ENCODE results near the gene PRKAA1. TPM values are rescaled to one million over a fixed set of nuclear protein-coding genes. Genes with fewer than 3 reads are reported as not detected.

Gene PRKAA1
- 29.9 TPM for polyA plus RNA-seq (2013, experiment 1 of 4)
- polyA plus RNA-seq (2013, experiment 2 of 4), result 33.4 TPM
- polyA plus RNA-seq (2013, experiment 3 of 4), result 21.7 TPM
- polyA plus RNA-seq (2013, experiment 4 of 4), result 27.5 TPM

DNA sequence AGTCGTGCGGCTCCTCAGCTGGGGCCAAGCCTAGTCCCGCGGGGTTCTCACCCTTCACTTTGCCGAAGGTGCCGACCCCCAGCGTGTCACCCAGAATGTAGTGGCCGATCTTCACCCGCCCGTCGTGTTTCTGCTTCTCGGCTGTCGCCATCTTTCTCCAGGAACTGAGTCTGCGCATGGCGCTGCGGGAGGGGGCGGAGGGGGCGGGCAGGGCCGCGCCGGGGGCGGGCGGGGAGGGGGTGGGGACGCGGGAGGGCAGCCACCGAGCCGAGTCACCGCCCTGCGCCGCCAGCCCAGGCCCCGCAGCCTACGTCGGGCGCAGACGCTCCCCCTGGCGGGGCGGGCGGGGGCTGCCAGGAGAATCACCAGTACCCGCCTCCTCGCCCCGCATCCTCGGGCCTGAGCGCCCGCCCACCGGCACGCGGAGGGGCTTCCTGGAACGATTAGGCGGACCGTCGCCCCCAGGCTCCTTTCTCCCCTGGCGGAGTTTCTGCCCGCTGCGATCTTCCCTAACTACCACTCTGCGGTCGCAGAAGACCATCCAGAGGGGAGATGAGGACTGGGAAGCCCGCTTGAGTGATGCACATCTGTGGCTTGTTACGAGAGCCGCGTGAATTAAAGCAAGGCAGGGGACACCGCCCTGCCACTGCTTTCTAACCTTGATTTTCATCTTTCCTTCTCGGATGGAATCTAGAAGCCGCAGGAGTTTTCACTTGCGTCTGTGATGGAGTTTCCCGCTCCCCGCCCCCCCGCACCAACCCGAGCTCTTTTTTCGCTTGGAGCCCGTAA is at the start of gene PRKAA1:
Gene PRKAA1, minus strand, starts transcription at position 363 of the 789 bp plus-strand sequence. Its CDS starts 185 bp downstream, at position 178.
- no peaks in the 10 kb centered on the region for H3K36me3 ChIP-seq (ENCODE audit: control insufficient read depth, insufficient read depth, low read length)
- 0% methylated on average over 70 of the region's 70 CpGs for WGBS, 2 experiments
- H3K9me3 ChIP-seq (ENCODE audit: control insufficient read depth, low read length), result no peaks in the 10 kb centered on the region
- peak within 1 kb of the TSS; percentile 92 for H3K27ac ChIP-seq (ENCODE audit: insufficient read depth, low read depth, low read length, poor library complexity, severe bottlenecking)
- H3K4me1 ChIP-seq (ENCODE audit: control insufficient read depth, insufficient read depth, low read length), result peaks cover 10% of the 10 kb centered on the region
- H3K27me3 ChIP-seq (ENCODE audit: control insufficient read depth, insufficient read depth, low read length, poor library complexity, severe bottlenecking), result no peaks in the 10 kb centered on the region
- H3K4me3 ChIP-seq (ENCODE audit: insufficient read depth, low read depth, low read length), result peak within 1 kb of the TSS; percentile 78

GRCh38 chr5:40847525-40847924 is 49.4 kb upstream of the PRKAA1 start:
- H3K36me3 ChIP-seq (ENCODE audit: control insufficient read depth, insufficient read depth, low read length), result no peaks in the 10 kb centered on the region
- H3K4me1 ChIP-seq (ENCODE audit: control insufficient read depth, insufficient read depth, low read length), result no peaks in the 10 kb centered on the region
- no peaks in the 10 kb centered on the region for H3K27me3 ChIP-seq (ENCODE audit: control insufficient read depth, insufficient read depth, low read length, poor library complexity, severe bottlenecking)
- H3K27ac ChIP-seq (ENCODE audit: insufficient read depth, low read depth, low read length, poor library complexity, severe bottlenecking), result no peak overlapping the region
- 100% methylated on average over 1 of the region's 1 CpG; no CpG with 5 or more reads in 1 of the 2 experiments for WGBS, 2 experiments
- H3K9me3 ChIP-seq (ENCODE audit: control insufficient read depth, low read length), result no peaks in the 10 kb centered on the region
- no peak overlapping the region for H3K4me3 ChIP-seq (ENCODE audit: insufficient read depth, low read depth, low read length)

DNA sequence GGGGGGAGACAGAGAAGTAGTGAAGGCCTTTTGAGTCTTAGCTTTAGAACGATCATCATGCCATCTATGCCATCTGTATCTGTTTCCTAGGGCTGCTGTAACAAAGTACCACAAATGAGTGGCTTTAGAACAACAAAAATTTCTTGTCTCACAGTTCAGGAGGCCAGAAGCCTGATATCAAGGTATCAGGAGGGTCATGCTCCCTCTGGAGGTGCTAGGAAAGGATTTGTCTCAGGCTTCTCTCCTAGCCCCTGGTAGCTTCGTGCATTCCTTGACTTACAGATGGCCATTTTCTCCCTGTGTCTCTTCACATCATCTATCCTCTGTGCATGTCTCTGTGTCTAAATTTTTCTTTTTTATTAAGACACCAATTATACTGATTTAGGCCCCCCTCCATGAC is 48.2 kb upstream of the PRKAA1 start:
- Histone ChIP-seq H3K27ac (ENCODE audit: insufficient read depth, low read depth, low read length, poor library complexity, severe bottlenecking) (no peak overlapping the region), H3K36me3 (ENCODE audit: control insufficient read depth, insufficient read depth, low read length) (no peaks in the 10 kb centered on the region), H3K4me3 (ENCODE audit: insufficient read depth, low read depth, low read length) (no peak overlapping the region), H3K9me3 (ENCODE audit: control insufficient read depth, low read length) (no peaks in the 10 kb centered on the region), H3K4me1 (ENCODE audit: control insufficient read depth, insufficient read depth, low read length) (no peaks in the 10 kb centered on the region), H3K27me3 (ENCODE audit: control insufficient read depth, insufficient read depth, low read length, poor library complexity, severe bottlenecking) (no peaks in the 10 kb centered on the region)
- WGBS, 2 experiments, result 94 to 96% methylated on average over 2 of the region's 2 CpGs

DNA sequence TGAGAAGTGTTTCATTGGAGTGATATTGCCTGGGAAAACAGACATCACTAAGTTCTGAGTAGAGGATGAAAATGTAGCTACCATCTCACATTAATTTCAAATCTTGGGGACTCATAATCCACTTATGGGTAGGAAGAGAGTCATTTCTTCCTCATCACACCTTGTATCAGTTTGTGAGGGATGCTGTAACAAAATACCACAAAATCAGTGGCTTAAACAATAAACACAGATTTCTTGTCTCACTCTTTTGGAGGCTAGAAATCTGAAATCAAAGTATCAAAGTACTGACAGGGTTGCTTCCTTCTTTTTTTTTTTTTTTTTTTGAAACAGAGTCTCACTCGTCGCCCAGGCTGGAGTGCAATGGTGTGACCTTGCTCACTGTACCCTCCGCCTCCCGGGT is 46.4 kb upstream of the PRKAA1 start:
- no peak overlapping the region for H3K4me3 ChIP-seq (ENCODE audit: insufficient read depth, low read depth, low read length)
- H3K27me3 ChIP-seq (ENCODE audit: control insufficient read depth, insufficient read depth, low read length, poor library complexity, severe bottlenecking), result no peaks in the 10 kb centered on the region
- no peak overlapping the region for H3K27ac ChIP-seq (ENCODE audit: insufficient read depth, low read depth, low read length, poor library complexity, severe bottlenecking)
- no peaks in the 10 kb centered on the region for H3K36me3 ChIP-seq (ENCODE audit: control insufficient read depth, insufficient read depth, low read length)
- H3K4me1 ChIP-seq (ENCODE audit: control insufficient read depth, insufficient read depth, low read length), result no peaks in the 10 kb centered on the region
- WGBS, 2 experiments, result 90 to 94% methylated on average over 4 of the region's 4 CpGs
- H3K9me3 ChIP-seq (ENCODE audit: control insufficient read depth, low read length), result no peaks in the 10 kb centered on the region

DNA sequence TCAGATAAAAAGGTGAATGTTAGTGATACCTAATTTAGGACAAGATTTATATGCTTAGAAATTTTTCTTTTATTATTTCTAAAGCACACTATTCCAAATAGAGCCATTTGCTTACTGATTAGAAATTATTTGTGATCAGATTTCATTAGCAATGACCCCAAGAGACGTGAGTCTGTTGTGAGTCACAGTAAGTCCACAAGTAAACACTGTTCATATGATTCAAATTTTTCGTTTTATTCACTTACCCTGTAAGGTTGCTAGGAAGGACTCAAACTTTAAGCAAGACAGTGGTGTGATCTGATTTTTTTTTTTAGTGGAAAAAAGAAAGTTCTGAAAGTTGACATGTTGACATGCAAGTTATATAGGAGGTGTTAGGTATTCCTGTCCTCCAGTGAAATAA is 44.2 kb upstream of the PRKAA1 start:
- Histone ChIP-seq H3K4me3 (ENCODE audit: insufficient read depth, low read depth, low read length) (no peak overlapping the region), H3K4me1 (ENCODE audit: control insufficient read depth, insufficient read depth, low read length) (no peaks in the 10 kb centered on the region), H3K27me3 (ENCODE audit: control insufficient read depth, insufficient read depth, low read length, poor library complexity, severe bottlenecking) (no peaks in the 10 kb centered on the region), H3K27ac (ENCODE audit: insufficient read depth, low read depth, low read length, poor library complexity, severe bottlenecking) (no peak overlapping the region), H3K36me3 (ENCODE audit: control insufficient read depth, insufficient read depth, low read length) (no peaks in the 10 kb centered on the region), H3K9me3 (ENCODE audit: control insufficient read depth, low read length) (no peaks in the 10 kb centered on the region)
- WGBS, 2 experiments, result 88 to 97% methylated on average over 2 of the region's 2 CpGs

DNA sequence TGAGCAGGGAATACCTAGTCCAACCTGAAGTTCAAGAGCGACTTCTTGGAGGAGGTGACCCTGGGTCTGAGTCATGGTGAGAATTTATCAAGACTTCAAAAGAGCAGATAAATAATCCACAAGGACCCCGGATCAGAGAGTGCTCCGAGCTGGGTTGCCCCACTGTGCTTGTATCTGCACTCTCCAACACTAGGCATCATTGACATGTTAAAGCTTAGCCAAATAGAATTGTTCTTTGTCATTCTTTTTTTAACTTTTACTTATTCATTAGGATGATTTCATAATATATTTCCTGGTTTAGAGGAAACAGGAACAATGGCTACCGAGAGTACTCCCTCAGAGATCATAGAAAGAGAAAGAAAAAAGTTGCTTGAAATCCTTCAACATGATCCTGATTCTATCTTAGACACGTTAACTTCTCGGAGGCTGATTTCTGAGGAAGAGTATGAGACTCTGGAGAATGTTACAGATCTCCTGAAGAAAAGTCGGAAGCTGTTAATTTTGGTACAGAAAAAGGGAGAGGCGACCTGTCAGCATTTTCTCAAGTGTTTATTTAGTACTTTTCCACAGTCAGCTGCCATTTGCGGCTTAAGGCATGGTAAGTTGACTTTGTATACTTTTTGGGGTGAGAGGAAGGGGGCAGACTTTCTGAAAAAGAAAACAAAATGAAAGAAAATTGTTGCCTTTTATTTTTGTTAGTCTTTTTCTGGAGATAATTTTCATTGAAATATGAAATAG is 43.1 kb upstream of the PRKAA1 start, which contains the start of gene CARD6:
Gene CARD6, plus strand, starts transcription at position 300 of the 738 bp plus-strand sequence. Its CDS starts 16 bp downstream, at position 316.
- H3K36me3 ChIP-seq (ENCODE audit: control insufficient read depth, insufficient read depth, low read length), result no peaks in the 10 kb centered on the region
- WGBS, 2 experiments, result 64 to 69% methylated on average over 9 of the region's 9 CpGs
- H3K9me3 ChIP-seq (ENCODE audit: control insufficient read depth, low read length), result no peaks in the 10 kb centered on the region
- peaks cover under 1% of the 10 kb centered on the region for H3K4me1 ChIP-seq (ENCODE audit: control insufficient read depth, insufficient read depth, low read length)
- no peak within 1 kb of the TSS for H3K27ac ChIP-seq (ENCODE audit: insufficient read depth, low read depth, low read length, poor library complexity, severe bottlenecking)
- no peak within 1 kb of the TSS for H3K4me3 ChIP-seq (ENCODE audit: insufficient read depth, low read depth, low read length)
- no peaks in the 10 kb centered on the region for H3K27me3 ChIP-seq (ENCODE audit: control insufficient read depth, insufficient read depth, low read length, poor library complexity, severe bottlenecking)

- Histone ChIP-seq H3K4me3 (ENCODE audit: insufficient read depth, low read depth, low read length) (no peak overlapping the region), H3K27ac (ENCODE audit: insufficient read depth, low read depth, low read length, poor library complexity, severe bottlenecking) (no peak overlapping the region), H3K9me3 (ENCODE audit: control insufficient read depth, low read length) (no peaks in the 10 kb centered on the region), H3K27me3 (ENCODE audit: control insufficient read depth, insufficient read depth, low read length, poor library complexity, severe bottlenecking) (no peaks in the 10 kb centered on the region), H3K4me1 (ENCODE audit: control insufficient read depth, insufficient read depth, low read length) (peaks cover 3% of the 10 kb centered on the region), H3K36me3 (ENCODE audit: control insufficient read depth, insufficient read depth, low read length) (peaks cover 2% of the 10 kb centered on the region)
- WGBS, 2 experiments, result 91 to 94% methylated on average over 4 to 6 of the region's 6 CpGs
Observed at GRCh38 chr5:40838086-40838485, 39.9 kb upstream of the PRKAA1 start.

DNA sequence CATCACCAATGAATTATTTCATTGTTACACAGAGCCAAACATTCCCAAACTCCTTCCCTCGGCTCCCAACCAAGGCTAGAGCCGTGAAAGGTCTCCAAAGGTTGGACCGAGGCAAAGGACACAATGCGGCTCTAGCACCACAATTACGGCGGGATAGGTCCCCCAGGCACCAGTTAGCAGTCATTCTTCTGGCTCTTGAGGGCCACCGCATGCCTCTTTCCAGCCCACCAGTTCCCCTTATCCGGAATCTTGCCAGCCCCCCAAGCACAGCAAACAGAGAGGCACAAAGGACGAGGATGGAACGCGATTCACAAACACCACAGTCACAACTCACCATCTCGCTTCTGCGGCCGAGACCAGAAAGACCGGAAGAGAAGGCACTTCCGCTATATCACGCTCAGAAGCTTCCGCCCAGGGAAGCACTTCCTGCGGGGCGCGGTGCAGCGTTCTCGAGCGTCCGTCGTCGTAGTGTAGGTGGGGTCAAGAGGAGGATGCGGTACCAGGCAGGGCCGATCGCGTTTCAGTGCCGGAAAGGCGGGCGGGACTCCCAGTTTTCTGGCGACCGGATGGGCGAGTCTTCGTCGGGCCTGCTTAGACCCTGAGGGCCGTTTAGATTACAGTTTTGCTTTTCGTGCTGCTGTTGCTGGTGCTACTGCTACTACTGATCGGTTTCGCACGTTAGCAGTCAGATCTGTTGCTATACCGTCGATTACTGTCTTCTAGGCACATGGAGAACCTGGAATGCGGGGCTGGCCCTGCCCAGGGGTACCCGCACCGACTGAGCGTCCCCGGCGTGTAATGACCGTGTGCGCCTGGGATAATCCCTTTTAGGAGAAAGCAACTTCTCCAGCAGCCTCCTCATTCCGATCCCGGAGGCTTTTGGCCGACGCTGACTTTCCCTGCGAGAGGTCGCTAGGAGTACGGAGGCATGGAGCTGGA is 36.9 kb upstream of the PRKAA1 start, which contains the start of gene RPL37:
Gene RPL37, minus strand, starts transcription at position 374 of the 939 bp plus-strand sequence. Its CDS starts 37 bp downstream, at position 337.
- 2 to 3% methylated on average over 61 of the region's 61 CpGs for WGBS, 2 experiments
- no peaks in the 10 kb centered on the region for H3K27me3 ChIP-seq (ENCODE audit: control insufficient read depth, insufficient read depth, low read length, poor library complexity, severe bottlenecking)
- peak within 1 kb of the TSS; percentile 92 for H3K27ac ChIP-seq (ENCODE audit: insufficient read depth, low read depth, low read length, poor library complexity, severe bottlenecking)
- no peaks in the 10 kb centered on the region for H3K9me3 ChIP-seq (ENCODE audit: control insufficient read depth, low read length)
- H3K4me3 ChIP-seq (ENCODE audit: insufficient read depth, low read depth, low read length), result peak within 1 kb of the TSS; percentile 94
- H3K36me3 ChIP-seq (ENCODE audit: control insufficient read depth, insufficient read depth, low read length), result peaks cover 26% of the 10 kb centered on the region
- H3K4me1 ChIP-seq (ENCODE audit: control insufficient read depth, insufficient read depth, low read length), result peaks cover 3% of the 10 kb centered on the region

GRCh38 chr5:40834391-40834848 is 36.2 kb upstream of the PRKAA1 start:
- Histone ChIP-seq H3K9me3 (ENCODE audit: control insufficient read depth, low read length) (no peaks in the 10 kb centered on the region), H3K27ac (ENCODE audit: insufficient read depth, low read depth, low read length, poor library complexity, severe bottlenecking) (peak overlapping the region; percentile 92), H3K36me3 (ENCODE audit: control insufficient read depth, insufficient read depth, low read length) (peaks cover 32% of the 10 kb centered on the region), H3K4me3 (ENCODE audit: insufficient read depth, low read depth, low read length) (peak overlapping the region; percentile 94), H3K27me3 (ENCODE audit: control insufficient read depth, insufficient read depth, low read length, poor library complexity, severe bottlenecking) (no peaks in the 10 kb centered on the region), H3K4me1 (ENCODE audit: control insufficient read depth, insufficient read depth, low read length) (peaks cover 3% of the 10 kb centered on the region)
- 1% methylated on average over 21 of the region's 21 CpGs for WGBS, 2 experiments
